WTC11 (cell line): ENCODE data around the gene SH3PXD2A. TPM values are rescaled to one million over a fixed set of nuclear protein-coding genes. Genes with fewer than 3 reads are reported as not detected.
A peak's percentile ranks its signal among the peaks of the same experiment; 100 is the strongest.

Experiments
- ATAC-seq: fragments of 200-7000 bp; cut with Tn5 transposase; 2 replicates; pipeline ENCODE4 v1.10.0; 2021; ENCODE audit warnings: mild to moderate bottlenecking, moderate library complexity
- CTCF ChIA-PET: fragments of 300-600 bp; sonication (Branson Sonifier 250); formaldehyde crosslinking; loops from one replicate; lab custom pipeline; 2021; ENCODE audit warnings: antibody characterized with exemption; lab: Charles Lee
- POLR2A ChIA-PET: fragments of 350-600 bp; sonication (Branson Sonifier 250); formaldehyde crosslinking; loops from one replicate; lab custom pipeline; 2021; ENCODE audit warnings: antibody characterized with exemption; lab: Charles Lee
- DNase-seq: peaks from one replicate; pipeline ENCODE4 v3.0.0; 2021; ENCODE audit warnings: low spot score
- H3K27ac Mint-ChIP-seq: 2 replicates; pipeline ENCODE4 v1.8.0; 2021; ENCODE audit warnings: mixed read lengths
- H3K27me3 Mint-ChIP-seq: 2 replicates; pipeline ENCODE4 v1.8.0; 2021; ENCODE audit warnings: low read depth, mild to moderate bottlenecking, moderate library complexity, mixed read lengths
- H3K36me3 Mint-ChIP-seq: 2 replicates; pipeline ENCODE4 v1.8.0; 2021; ENCODE audit warnings: mixed read lengths
- H3K4me1 Mint-ChIP-seq: 2 replicates; pipeline ENCODE4 v1.8.0; 2022; ENCODE audit warnings: mixed read lengths
- H3K4me3 Mint-ChIP-seq: 2 replicates; pipeline ENCODE4 v1.8.0; 2021; ENCODE audit warnings: mild to moderate bottlenecking, moderate library complexity, mixed read lengths
- H3K9me3 Mint-ChIP-seq: 2 replicates; pipeline ENCODE4 v1.8.0; 2021; ENCODE audit warnings: mixed read lengths
- CBFB ChIP-seq: sonication (generic); formaldehyde crosslinking; IDR thresholded peaks from 2 replicates; pipeline ENCODE4 v1.8.1; 2022; ENCODE audit warnings: mild to moderate bottlenecking, low read depth, missing genetic modification reagents
- ESRRA ChIP-seq: sonication (generic); formaldehyde crosslinking; IDR thresholded peaks from 2 replicates; pipeline ENCODE4 v1.8.1; 2022; ENCODE audit warnings: mild to moderate bottlenecking, missing genetic modification reagents, borderline replicate concordance
- FOXP1 ChIP-seq: sonication (generic); formaldehyde crosslinking; IDR thresholded peaks from 2 replicates; pipeline ENCODE4 v1.8.0; 2022; ENCODE audit warnings: missing genetic modification reagents, mild to moderate bottlenecking, moderate library complexity, borderline replicate concordance
- JUN ChIP-seq: sonication (generic); formaldehyde crosslinking; IDR thresholded peaks from 2 replicates; pipeline ENCODE4 v1.8.0; 2023; ENCODE audit warnings: mild to moderate bottlenecking, missing genetic modification reagents
- SMAD4 ChIP-seq: sonication (generic); formaldehyde crosslinking; IDR thresholded peaks from 2 replicates; pipeline ENCODE4 v1.8.0; 2022; ENCODE audit warnings: mild to moderate bottlenecking, missing genetic modification reagents
- TCF7 ChIP-seq: sonication (generic); formaldehyde crosslinking; IDR thresholded peaks from 2 replicates; pipeline ENCODE4 v1.8.0; 2022; ENCODE audit warnings: mild to moderate bottlenecking, low read depth, missing genetic modification reagents, moderate library complexity
- ZNF219 ChIP-seq: sonication (generic); formaldehyde crosslinking; IDR thresholded peaks from 2 replicates; pipeline ENCODE4 v1.8.0; 2023; ENCODE audit warnings: missing genetic modification reagents, mild to moderate bottlenecking, borderline replicate concordance
- total RNA-seq: library from RNA; stranded (reverse); gene quantifications from 3 replicates; pipeline ENCODE4 v1.2.3, GENCODE V29; 2021
- TF ChIP-seq, protein P1 (sequence below): sonication (generic); formaldehyde crosslinking; IDR thresholded peaks from 2 replicates; pipeline ENCODE4 v1.8.1; 2022; ENCODE audit warnings: mild to moderate bottlenecking, missing genetic modification reagents, moderate library complexity, borderline replicate concordance
- TF ChIP-seq, protein P2 (sequence below): sonication (generic); formaldehyde crosslinking; IDR thresholded peaks from 2 replicates; pipeline ENCODE4 v1.8.1; 2022; ENCODE audit warnings: low read depth, mild to moderate bottlenecking, moderate library complexity, missing genetic modification reagents, borderline replicate concordance
- TF ChIP-seq, protein P3 (sequence below): sonication (generic); formaldehyde crosslinking; IDR thresholded peaks from 2 replicates; pipeline ENCODE4 v1.8.0; 2022; ENCODE audit warnings: missing genetic modification reagents
- TF ChIP-seq, protein P4 (sequence below): fragments of 200-600 bp; IDR thresholded peaks from 2 replicates; pipeline ENCODE4 v1.8.0; 2022; ENCODE audit warnings: antibody characterized with exemption
- TF ChIP-seq, protein P5 (sequence below): sonication (generic); formaldehyde crosslinking; IDR thresholded peaks from 2 replicates; pipeline ENCODE4 v1.8.0; 2022; ENCODE audit warnings: mild to moderate bottlenecking, missing genetic modification reagents

Gene SH3PXD2A
- total RNA-seq, 1 experiment from 2014 or later = 15.7 TPM

DNA sequence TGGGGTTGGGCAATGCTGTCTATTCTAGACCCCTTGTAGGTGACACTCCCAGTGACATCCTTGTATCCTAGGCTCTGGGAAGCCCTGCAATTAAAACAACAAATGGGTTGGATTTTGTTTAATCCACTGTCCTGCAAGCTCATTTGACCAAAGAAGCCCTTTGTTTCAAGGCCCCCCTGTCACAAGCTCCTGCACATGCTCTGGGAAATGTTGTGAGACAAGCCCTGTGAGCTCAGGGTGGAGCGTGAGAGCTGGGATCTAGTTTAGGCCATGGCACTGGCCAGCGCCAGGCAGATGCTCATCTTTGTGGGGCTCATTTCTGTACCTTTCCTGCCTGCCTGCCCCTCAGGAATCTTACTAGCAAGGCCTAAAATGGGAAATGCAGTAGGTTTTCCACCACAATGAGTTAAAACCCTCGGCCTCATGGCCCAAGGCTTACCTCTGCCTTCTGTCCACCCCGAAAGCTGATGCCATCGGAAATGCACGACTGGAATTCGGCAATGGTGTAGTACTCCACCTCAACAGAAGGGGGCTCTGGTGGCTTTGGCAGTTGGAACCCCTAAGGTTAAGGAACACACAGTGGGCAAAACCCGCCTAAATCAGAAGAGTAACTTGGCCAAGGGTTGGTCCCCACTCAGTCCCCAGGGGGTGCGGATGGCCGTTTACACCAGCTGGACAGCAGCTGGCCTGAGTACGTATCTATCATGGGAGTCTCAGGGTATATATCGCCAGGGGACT is 249.8 kb downstream of the SH3PXD2A start:
- peaks cover 5% of the 10 kb centered on the region; the same call in 1 of the 2 replicates for H3K27me3 Mint-ChIP-seq
- CTCF ChIA-PET = interaction anchor here (0.6 to 2.0 kb wide), 27 partner anchors 10 to 249 kb away, joined by 3 to 84 read pairs (median 5); no protein-coding TSS in a partner anchor
- H3K9me3 Mint-ChIP-seq = peaks cover 5% of the 10 kb centered on the region
- POLR2A ChIA-PET = interaction anchor here (0.7 kb wide), 2 partner anchors 9 to 80 kb away, joined by 3 read pairs; no protein-coding TSS in a partner anchor
- no peaks in the 10 kb centered on the region for H3K4me1 Mint-ChIP-seq
- ATAC-seq = peak; percentile 76
- TF ChIP-seq, protein P1, sequence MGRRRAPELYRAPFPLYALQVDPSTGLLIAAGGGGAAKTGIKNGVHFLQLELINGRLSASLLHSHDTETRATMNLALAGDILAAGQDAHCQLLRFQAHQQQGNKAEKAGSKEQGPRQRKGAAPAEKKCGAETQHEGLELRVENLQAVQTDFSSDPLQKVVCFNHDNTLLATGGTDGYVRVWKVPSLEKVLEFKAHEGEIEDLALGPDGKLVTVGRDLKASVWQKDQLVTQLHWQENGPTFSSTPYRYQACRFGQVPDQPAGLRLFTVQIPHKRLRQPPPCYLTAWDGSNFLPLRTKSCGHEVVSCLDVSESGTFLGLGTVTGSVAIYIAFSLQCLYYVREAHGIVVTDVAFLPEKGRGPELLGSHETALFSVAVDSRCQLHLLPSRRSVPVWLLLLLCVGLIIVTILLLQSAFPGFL (CRISPR knock-in tag) = no peak
- TF ChIP-seq ZNF219 (CRISPR knock-in tag) (no peak), SMAD4 (CRISPR knock-in tag) (no peak), FOXP1 (CRISPR knock-in tag) (no peak), CBFB (CRISPR knock-in tag) (no peak), ESRRA (CRISPR knock-in tag) (no peak)
- TF ChIP-seq, protein P2, sequence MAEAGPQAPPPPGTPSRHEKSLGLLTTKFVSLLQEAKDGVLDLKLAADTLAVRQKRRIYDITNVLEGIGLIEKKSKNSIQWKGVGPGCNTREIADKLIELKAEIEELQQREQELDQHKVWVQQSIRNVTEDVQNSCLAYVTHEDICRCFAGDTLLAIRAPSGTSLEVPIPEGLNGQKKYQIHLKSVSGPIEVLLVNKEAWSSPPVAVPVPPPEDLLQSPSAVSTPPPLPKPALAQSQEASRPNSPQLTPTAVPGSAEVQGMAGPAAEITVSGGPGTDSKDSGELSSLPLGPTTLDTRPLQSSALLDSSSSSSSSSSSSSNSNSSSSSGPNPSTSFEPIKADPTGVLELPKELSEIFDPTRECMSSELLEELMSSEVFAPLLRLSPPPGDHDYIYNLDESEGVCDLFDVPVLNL (CRISPR knock-in tag) = no peak
- TF ChIP-seq, protein P3, sequence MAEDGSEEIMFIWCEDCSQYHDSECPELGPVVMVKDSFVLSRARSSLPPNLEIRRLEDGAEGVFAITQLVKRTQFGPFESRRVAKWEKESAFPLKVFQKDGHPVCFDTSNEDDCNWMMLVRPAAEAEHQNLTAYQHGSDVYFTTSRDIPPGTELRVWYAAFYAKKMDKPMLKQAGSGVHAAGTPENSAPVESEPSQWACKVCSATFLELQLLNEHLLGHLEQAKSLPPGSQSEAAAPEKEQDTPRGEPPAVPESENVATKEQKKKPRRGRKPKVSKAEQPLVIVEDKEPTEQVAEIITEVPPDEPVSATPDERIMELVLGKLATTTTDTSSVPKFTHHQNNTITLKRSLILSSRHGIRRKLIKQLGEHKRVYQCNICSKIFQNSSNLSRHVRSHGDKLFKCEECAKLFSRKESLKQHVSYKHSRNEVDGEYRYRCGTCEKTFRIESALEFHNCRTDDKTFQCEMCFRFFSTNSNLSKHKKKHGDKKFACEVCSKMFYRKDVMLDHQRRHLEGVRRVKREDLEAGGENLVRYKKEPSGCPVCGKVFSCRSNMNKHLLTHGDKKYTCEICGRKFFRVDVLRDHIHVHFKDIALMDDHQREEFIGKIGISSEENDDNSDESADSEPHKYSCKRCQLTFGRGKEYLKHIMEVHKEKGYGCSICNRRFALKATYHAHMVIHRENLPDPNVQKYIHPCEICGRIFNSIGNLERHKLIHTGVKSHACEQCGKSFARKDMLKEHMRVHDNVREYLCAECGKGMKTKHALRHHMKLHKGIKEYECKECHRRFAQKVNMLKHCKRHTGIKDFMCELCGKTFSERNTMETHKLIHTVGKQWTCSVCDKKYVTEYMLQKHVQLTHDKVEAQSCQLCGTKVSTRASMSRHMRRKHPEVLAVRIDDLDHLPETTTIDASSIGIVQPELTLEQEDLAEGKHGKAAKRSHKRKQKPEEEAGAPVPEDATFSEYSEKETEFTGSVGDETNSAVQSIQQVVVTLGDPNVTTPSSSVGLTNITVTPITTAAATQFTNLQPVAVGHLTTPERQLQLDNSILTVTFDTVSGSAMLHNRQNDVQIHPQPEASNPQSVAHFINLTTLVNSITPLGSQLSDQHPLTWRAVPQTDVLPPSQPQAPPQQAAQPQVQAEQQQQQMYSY (CRISPR knock-in tag) = no peak
- TF ChIP-seq, protein P4, sequence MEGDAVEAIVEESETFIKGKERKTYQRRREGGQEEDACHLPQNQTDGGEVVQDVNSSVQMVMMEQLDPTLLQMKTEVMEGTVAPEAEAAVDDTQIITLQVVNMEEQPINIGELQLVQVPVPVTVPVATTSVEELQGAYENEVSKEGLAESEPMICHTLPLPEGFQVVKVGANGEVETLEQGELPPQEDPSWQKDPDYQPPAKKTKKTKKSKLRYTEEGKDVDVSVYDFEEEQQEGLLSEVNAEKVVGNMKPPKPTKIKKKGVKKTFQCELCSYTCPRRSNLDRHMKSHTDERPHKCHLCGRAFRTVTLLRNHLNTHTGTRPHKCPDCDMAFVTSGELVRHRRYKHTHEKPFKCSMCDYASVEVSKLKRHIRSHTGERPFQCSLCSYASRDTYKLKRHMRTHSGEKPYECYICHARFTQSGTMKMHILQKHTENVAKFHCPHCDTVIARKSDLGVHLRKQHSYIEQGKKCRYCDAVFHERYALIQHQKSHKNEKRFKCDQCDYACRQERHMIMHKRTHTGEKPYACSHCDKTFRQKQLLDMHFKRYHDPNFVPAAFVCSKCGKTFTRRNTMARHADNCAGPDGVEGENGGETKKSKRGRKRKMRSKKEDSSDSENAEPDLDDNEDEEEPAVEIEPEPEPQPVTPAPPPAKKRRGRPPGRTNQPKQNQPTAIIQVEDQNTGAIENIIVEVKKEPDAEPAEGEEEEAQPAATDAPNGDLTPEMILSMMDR = peak; percentile 75
- peaks cover 17% of the 10 kb centered on the region for H3K36me3 Mint-ChIP-seq
- peak; percentile 77 for DNase-seq
- H3K27ac Mint-ChIP-seq = no peak overlapping the region
- H3K4me3 Mint-ChIP-seq = no peak overlapping the region

DNA sequence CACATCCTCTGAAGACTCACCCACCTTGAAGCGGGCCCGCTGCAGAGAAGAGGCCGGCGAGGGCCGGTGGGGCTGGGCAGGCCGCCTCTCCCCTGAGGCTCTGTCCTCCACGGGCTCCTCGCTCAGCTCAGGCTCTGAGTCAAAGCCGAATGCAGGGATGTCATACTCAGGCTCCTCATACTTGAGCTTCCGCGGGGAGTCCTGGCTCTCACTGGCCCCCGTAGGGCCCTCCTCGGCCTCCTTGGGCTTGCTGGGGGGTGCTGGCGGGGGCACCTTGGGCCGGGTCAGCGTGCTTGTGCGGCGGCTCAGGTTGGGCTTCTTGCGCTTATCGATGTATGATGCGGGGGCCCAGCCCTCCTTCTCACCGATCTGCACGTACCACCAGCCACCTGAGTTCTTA is 252.0 kb downstream of the SH3PXD2A start:
- ChIA-PET POLR2A (no interaction called here), CTCF (interaction anchor here (1.5 kb wide), 1 partner anchor 83 kb away, joined by 7 read pairs; no protein-coding TSS in a partner anchor)
- TF ChIP-seq JUN (CRISPR knock-in tag) = no peak
- TF ChIP-seq, protein P5, sequence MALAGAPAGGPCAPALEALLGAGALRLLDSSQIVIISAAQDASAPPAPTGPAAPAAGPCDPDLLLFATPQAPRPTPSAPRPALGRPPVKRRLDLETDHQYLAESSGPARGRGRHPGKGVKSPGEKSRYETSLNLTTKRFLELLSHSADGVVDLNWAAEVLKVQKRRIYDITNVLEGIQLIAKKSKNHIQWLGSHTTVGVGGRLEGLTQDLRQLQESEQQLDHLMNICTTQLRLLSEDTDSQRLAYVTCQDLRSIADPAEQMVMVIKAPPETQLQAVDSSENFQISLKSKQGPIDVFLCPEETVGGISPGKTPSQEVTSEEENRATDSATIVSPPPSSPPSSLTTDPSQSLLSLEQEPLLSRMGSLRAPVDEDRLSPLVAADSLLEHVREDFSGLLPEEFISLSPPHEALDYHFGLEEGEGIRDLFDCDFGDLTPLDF (CRISPR knock-in tag) = no peak
- no peak for TF ChIP-seq TCF7 (CRISPR knock-in tag)
- Mint-ChIP-seq H3K27ac (no peak overlapping the region), H3K4me3 (no peak overlapping the region), H3K9me3 (peaks cover 5% of the 10 kb centered on the region), H3K4me1 (peaks cover 6% of the 10 kb centered on the region), H3K27me3 (peaks cover 5% of the 10 kb centered on the region; the same call in 1 of the 2 replicates), H3K36me3 (peaks cover 17% of the 10 kb centered on the region)
- DNase-seq (no peak), ATAC-seq (no peak)
